Skeletal muscle tissue (tissue), 4 donors: ENCODE data around the gene NKD2. TPM values are rescaled to one million over a fixed set of nuclear protein-coding genes. Genes with fewer than 3 reads are reported as not detected.

Source experiments
- H3K27ac ChIP-seq: one replicate; pipeline ENCODE4 v1.7.0; 2013; ENCODE audit warnings: mild to moderate bottlenecking, low read depth, low read length, inconsistent platforms
- H3K27me3 ChIP-seq, 3 donors: one replicate each; pipeline ENCODE4 v1.7.0; 2013; ENCODE audit warnings: low read length in 3 of 3; ENCODE audit not compliant: control insufficient read depth in 3 of 3, insufficient read depth in 3 of 3
- H3K36me3 ChIP-seq, 3 donors: one replicate each; pipeline ENCODE4 v1.7.0; 2013; ENCODE audit warnings: low read length in 3 of 3; ENCODE audit not compliant: control insufficient read depth in 3 of 3, insufficient read depth in 3 of 3
- H3K4me1 ChIP-seq, 3 donors: one replicate each; pipeline ENCODE4 v1.7.0; 2013; ENCODE audit warnings: low read length in 3 of 3, mild to moderate bottlenecking in 3 of 3; ENCODE audit not compliant: control insufficient read depth in 3 of 3, insufficient read depth in 3 of 3
- H3K4me3 ChIP-seq, 3 donors: one replicate each; pipeline ENCODE4 v1.7.0; 2013; ENCODE audit warnings: low read length in 3 of 3
- H3K9ac ChIP-seq, 3 donors: one replicate each; pipeline ENCODE4 v1.7.0; 2013; ENCODE audit warnings: low read length in 3 of 3, mild to moderate bottlenecking in 3 of 3, moderate library complexity in 2 of 3, low read depth in 1 of 3
- H3K9me3 ChIP-seq, 3 donors: one replicate each; pipeline ENCODE4 v1.7.0; 2013; ENCODE audit warnings: low read length in 3 of 3; ENCODE audit not compliant: control insufficient read depth in 3 of 3
- total RNA-seq: library from RNA; depleted of rRNA; stranded (reverse); fragments of >200 nt; gene quantifications from one replicate; pipeline ENCODE4 v1.2.3, GENCODE V29; 2014
- donor health status: Osteomylitis.

Gene NKD2
- total RNA-seq, 1 donor from 2014 or later = 1.6 TPM

DNA sequence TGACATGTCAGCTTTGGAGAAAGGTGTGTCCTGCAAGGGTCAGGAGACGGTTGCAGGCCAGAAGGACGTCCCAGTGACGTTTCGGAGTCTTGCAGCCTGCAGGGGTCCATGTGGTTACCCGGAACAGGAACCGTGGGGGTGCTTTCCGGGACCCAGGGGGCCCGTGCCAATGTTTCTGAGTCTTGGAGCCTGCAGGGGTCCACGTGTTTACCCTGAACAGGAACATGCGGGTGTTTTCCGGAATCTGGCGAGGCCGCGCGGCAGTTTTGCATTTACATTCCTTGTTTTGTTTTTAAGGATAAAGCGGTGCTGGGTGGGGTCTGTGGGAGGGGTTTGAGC, 30.6 kb downstream of the NKD2 start:
- Histone ChIP-seq H3K9ac (no peak overlapping the region), H3K4me3 (no peak overlapping the region), H3K27me3 (peaks cover 6 to 17% (median 16%) of the 10 kb centered on the region in 3 donors), H3K4me1 (no peaks in the 10 kb centered on the region), H3K27ac (no peak overlapping the region), H3K36me3 (no peaks in the 10 kb centered on the region), H3K9me3 (no peaks in the 10 kb centered on the region)

DNA sequence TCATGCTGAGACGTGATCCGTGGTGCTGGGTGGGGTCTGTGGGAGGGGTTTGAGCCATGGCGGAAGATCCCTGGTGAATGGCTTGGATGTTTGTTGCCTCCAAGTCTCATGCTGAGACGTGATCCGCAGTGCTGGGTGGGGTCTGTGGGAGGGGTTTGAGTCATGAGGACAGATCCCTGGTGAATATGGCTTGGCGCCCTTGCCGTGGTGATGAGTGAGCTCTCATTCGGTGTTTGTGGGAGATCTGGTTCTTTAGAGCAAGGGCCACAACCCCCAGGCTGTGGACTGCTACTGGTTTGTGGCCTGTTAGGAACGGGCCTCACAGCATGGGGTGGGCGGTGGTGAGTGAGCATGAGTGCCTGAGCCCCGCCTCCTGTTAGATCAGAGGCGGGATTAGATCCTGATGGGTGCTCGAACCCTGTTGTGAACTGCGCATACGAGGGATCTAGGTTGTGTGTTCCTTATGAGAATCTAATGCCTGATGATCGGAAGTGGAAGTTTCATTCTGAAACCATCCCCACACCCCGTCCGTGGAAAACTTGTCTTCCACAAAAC, 31.2 kb downstream of the NKD2 start:
- Histone ChIP-seq H3K4me1 (no peaks in the 10 kb centered on the region), H3K4me3 (no peak overlapping the region), H3K27ac (no peak overlapping the region), H3K36me3 (no peaks in the 10 kb centered on the region), H3K9me3 (no peaks in the 10 kb centered on the region), H3K9ac (no peak overlapping the region), H3K27me3 (peaks cover 3 to 15% (median 13%) of the 10 kb centered on the region in 3 donors)

- H3K4me3 ChIP-seq = no peak overlapping the region
- no peak overlapping the region for H3K9ac ChIP-seq
- no peaks in the 10 kb centered on the region for H3K9me3 ChIP-seq
- H3K36me3 ChIP-seq = no peaks in the 10 kb centered on the region
- H3K4me1 ChIP-seq = no peaks in the 10 kb centered on the region
- peaks cover 3 to 15% (median 13%) of the 10 kb centered on the region in 3 donors for H3K27me3 ChIP-seq
- no peak overlapping the region for H3K27ac ChIP-seq
Measured at GRCh38 chr5:1040571-1040970, 32.0 kb downstream of the NKD2 start.

GRCh38 chr5:1041225-1042143, 32.9 kb downstream of the NKD2 start:
- no peak overlapping the region for H3K27ac ChIP-seq
- no peaks in the 10 kb centered on the region for H3K9me3 ChIP-seq
- H3K4me3 ChIP-seq = no peak overlapping the region
- no peaks in the 10 kb centered on the region for H3K36me3 ChIP-seq
- H3K9ac ChIP-seq = no peak overlapping the region
- no peaks in the 10 kb centered on the region for H3K4me1 ChIP-seq
- peaks cover 3 to 15% (median 12%) of the 10 kb centered on the region in 3 donors for H3K27me3 ChIP-seq

- Histone ChIP-seq H3K4me3 (no peak overlapping the region), H3K27ac (no peak overlapping the region), H3K36me3 (no peaks in the 10 kb centered on the region), H3K9me3 (no peaks in the 10 kb centered on the region), H3K9ac (no peak overlapping the region), H3K27me3 (peaks cover 3 to 15% (median 7%) of the 10 kb centered on the region in 3 donors), H3K4me1 (no peaks in the 10 kb centered on the region)
Measured at GRCh38 chr5:1042626-1043025, 34.0 kb downstream of the NKD2 start.

GRCh38 chr5:1043327-1043726, 34.7 kb downstream of the NKD2 start:
- Histone ChIP-seq H3K27ac (no peak overlapping the region), H3K9me3 (no peaks in the 10 kb centered on the region), H3K36me3 (no peaks in the 10 kb centered on the region), H3K9ac (no peak overlapping the region), H3K4me1 (no peaks in the 10 kb centered on the region), H3K27me3 (peaks cover 3 to 15% (median 7%) of the 10 kb centered on the region in 3 donors), H3K4me3 (no peak overlapping the region)

- no peak overlapping the region for H3K4me3 ChIP-seq
- H3K27me3 ChIP-seq = peaks cover 3 to 8% (median 7%) of the 10 kb centered on the region in 3 donors
- no peaks in the 10 kb centered on the region for H3K4me1 ChIP-seq
- no peaks in the 10 kb centered on the region for H3K9me3 ChIP-seq
- H3K36me3 ChIP-seq = no peaks in the 10 kb centered on the region
- H3K9ac ChIP-seq = no peak overlapping the region
- no peak overlapping the region for H3K27ac ChIP-seq
Measured at GRCh38 chr5:1044117-1044516, 35.5 kb downstream of the NKD2 start.

- H3K4me1 ChIP-seq = no peaks in the 10 kb centered on the region
- H3K27ac ChIP-seq = no peak overlapping the region
- no peak overlapping the region for H3K9ac ChIP-seq
- H3K36me3 ChIP-seq = no peaks in the 10 kb centered on the region
- no peak overlapping the region for H3K4me3 ChIP-seq
- peaks cover 0 to 4% (median 0%) of the 10 kb centered on the region in 3 donors for H3K27me3 ChIP-seq
- H3K9me3 ChIP-seq = no peaks in the 10 kb centered on the region
Measured at GRCh38 chr5:1045960-1046560, 37.5 kb downstream of the NKD2 start.

DNA sequence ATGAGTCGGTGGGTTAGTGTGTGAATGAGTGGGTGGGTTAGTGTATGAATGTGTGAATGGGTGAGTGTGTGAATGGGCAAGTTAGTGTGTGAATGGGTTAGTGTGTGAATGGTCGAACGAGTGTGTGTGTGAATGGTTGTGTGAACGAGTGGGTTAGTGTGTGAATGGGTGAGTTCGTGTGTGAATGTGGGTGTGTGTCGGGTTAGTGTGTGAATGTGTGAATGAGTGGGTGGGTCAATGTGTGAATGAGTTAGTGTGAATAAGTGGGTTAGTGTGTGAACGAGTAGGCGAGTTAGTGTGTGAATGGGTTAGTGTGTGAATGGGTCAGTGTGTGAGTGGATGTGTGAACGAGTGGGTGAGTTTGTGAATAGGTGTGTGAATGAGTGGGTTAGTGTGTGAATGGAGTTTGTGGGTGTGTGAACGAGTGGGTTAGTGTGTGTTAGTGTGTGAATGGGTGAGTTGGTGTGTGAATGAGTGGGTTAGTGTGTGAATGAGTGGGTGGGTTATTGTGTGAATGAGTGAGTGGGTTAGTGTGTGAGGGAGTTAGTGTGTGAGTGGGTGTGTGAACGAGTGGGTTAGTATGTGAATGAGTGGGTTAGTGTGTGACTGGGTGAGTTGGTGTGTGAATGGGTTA, 38.8 kb downstream of the NKD2 start:
- H3K27me3 ChIP-seq = peaks cover 0 to 7% (median 0%) of the 10 kb centered on the region in 3 donors
- H3K9ac ChIP-seq = no peak overlapping the region
- no peak overlapping the region for H3K4me3 ChIP-seq
- H3K36me3 ChIP-seq = peaks cover 0 to 8% (median 4%) of the 10 kb centered on the region in 3 donors
- H3K9me3 ChIP-seq = no peaks in the 10 kb centered on the region
- H3K27ac ChIP-seq = no peak overlapping the region
- no peaks in the 10 kb centered on the region for H3K4me1 ChIP-seq
